Endodermal cell (in vitro differentiated cells): ENCODE results near the gene GARIN5A. TPM values are rescaled to one million over a fixed set of nuclear protein-coding genes. Genes with fewer than 3 reads are reported as not detected.

Experiments
- DNase-seq: peaks from one replicate; pipeline ENCODE4 v3.0.0-alpha.2; 2017
- H3K27ac ChIP-seq: 2 replicates; pipeline ENCODE4 v1.5.1; 2013; ENCODE audit warnings: mild to moderate bottlenecking, low read depth, low read length, moderate library complexity
- H3K27me3 ChIP-seq: 2 replicates; pipeline ENCODE4 v1.6.1; 2013; ENCODE audit warnings: mild to moderate bottlenecking, low read length, moderate library complexity; ENCODE audit not compliant: insufficient read depth, control insufficient read depth, poor library complexity, severe bottlenecking
- H3K36me3 ChIP-seq: 2 replicates; pipeline ENCODE4 v1.7.0; 2013; ENCODE audit warnings: mild to moderate bottlenecking, low read length, moderate library complexity; ENCODE audit not compliant: control insufficient read depth, insufficient read depth
- H3K4me1 ChIP-seq: one replicate; pipeline ENCODE4 v1.7.0; 2013; ENCODE audit warnings: low read length; ENCODE audit not compliant: control insufficient read depth, insufficient read depth
- H3K4me3 ChIP-seq: 2 replicates; pipeline ENCODE4 v1.5.1; 2013; ENCODE audit warnings: mild to moderate bottlenecking, low read length, moderate library complexity
- H3K9ac ChIP-seq: 2 replicates; pipeline ENCODE4 v1.6.1; 2013; ENCODE audit warnings: mild to moderate bottlenecking, low read length, moderate library complexity; ENCODE audit not compliant: poor library complexity, severe bottlenecking; ENCODE audit errors: extremely low read depth
- H3K9me3 ChIP-seq: 2 replicates; pipeline ENCODE4 v1.6.1; 2013; ENCODE audit warnings: mild to moderate bottlenecking, low read length, moderate library complexity; ENCODE audit not compliant: control insufficient read depth
- H3K27ac Mint-ChIP-seq: 2 replicates; pipeline ENCODE4 v1.8.0; 2020; ENCODE audit warnings: mixed read lengths
- H3K27me3 Mint-ChIP-seq: 2 replicates; pipeline ENCODE4 v1.8.0; 2021; ENCODE audit warnings: mild to moderate bottlenecking, mixed read lengths; ENCODE audit not compliant: insufficient read depth
- H3K36me3 Mint-ChIP-seq: 2 replicates; pipeline ENCODE4 v1.8.0; 2020; ENCODE audit warnings: low read depth, mixed read lengths
- H3K4me1 Mint-ChIP-seq: 2 replicates; pipeline ENCODE4 v1.8.0; 2020; ENCODE audit warnings: mixed read lengths
- H3K4me3 Mint-ChIP-seq: 2 replicates; pipeline ENCODE4 v1.8.0; 2020; ENCODE audit warnings: mild to moderate bottlenecking, moderate library complexity, mixed read lengths
- H3K9me3 Mint-ChIP-seq: 2 replicates; pipeline ENCODE4 v1.8.0; 2020; ENCODE audit warnings: mild to moderate bottlenecking, mixed read lengths
- WGBS, 2 experiments: methylation state at CpG; one replicate each; pipeline versions ENCODE4 v1.1.5 to v1.1.7; 2013; ENCODE audit warnings: missing lambda C conversion rate in 2 of 2, mixed read lengths in 1 of 2; ENCODE audit not compliant: insufficient coverage in 1 of 2, insufficient read length in 1 of 2; 5-methylcytosine and 5-hydroxymethylcytosine counted together
- total RNA-seq, 2 donors: library from RNA; stranded (reverse); fragmentation: NEBNext Ultra II Directional in 1 of 2; extraction: Animal tissue kit (Norgen Biotek cat#: 25700) in 1 of 2; gene quantifications; 2 replicates in 1 of 2; 3 replicates in 1 of 2; pipeline ENCODE4 v1.2.1, GENCODE V29; 2021
- TF ChIP-seq, protein P1 (sequence below): fragments of 200-600 bp; sonication (generic); conservative IDR thresholded peaks from 2 replicates; pipeline ENCODE4 v1.5.0; 2021; ENCODE audit warnings: antibody characterized with exemption, mild to moderate bottlenecking

Gene GARIN5A
- total RNA-seq, 2 donors from 2014 or later, result 8.3 to 9.5 TPM

- Mint-ChIP-seq H3K27ac (no peak overlapping the region), H3K36me3 (peaks cover 25% of the 10 kb centered on the region), H3K4me1 (no peaks in the 10 kb centered on the region), H3K27me3 (peaks cover 92% of the 10 kb centered on the region), H3K9me3 (peaks cover 21% of the 10 kb centered on the region), H3K4me3 (no peak overlapping the region)
- TF ChIP-seq, protein P1, sequence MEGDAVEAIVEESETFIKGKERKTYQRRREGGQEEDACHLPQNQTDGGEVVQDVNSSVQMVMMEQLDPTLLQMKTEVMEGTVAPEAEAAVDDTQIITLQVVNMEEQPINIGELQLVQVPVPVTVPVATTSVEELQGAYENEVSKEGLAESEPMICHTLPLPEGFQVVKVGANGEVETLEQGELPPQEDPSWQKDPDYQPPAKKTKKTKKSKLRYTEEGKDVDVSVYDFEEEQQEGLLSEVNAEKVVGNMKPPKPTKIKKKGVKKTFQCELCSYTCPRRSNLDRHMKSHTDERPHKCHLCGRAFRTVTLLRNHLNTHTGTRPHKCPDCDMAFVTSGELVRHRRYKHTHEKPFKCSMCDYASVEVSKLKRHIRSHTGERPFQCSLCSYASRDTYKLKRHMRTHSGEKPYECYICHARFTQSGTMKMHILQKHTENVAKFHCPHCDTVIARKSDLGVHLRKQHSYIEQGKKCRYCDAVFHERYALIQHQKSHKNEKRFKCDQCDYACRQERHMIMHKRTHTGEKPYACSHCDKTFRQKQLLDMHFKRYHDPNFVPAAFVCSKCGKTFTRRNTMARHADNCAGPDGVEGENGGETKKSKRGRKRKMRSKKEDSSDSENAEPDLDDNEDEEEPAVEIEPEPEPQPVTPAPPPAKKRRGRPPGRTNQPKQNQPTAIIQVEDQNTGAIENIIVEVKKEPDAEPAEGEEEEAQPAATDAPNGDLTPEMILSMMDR, result no peak
- Histone ChIP-seq H3K27ac (no peak overlapping the region), H3K4me3 (no peak overlapping the region), H3K27me3 (peaks cover 33% of the 10 kb centered on the region), H3K36me3 (peaks cover 6% of the 10 kb centered on the region), H3K4me1 (no peaks in the 10 kb centered on the region), H3K9ac (no peak overlapping the region), H3K9me3 (peaks cover 24% of the 10 kb centered on the region)
- 90 to 96% methylated on average over 11 to 16 of the region's 18 CpGs for WGBS, 2 experiments
- DNase-seq, result peak; percentile 39
Measured at GRCh38 chr19:50490411-50490811, 13.8 kb upstream of the GARIN5A start.

DNA sequence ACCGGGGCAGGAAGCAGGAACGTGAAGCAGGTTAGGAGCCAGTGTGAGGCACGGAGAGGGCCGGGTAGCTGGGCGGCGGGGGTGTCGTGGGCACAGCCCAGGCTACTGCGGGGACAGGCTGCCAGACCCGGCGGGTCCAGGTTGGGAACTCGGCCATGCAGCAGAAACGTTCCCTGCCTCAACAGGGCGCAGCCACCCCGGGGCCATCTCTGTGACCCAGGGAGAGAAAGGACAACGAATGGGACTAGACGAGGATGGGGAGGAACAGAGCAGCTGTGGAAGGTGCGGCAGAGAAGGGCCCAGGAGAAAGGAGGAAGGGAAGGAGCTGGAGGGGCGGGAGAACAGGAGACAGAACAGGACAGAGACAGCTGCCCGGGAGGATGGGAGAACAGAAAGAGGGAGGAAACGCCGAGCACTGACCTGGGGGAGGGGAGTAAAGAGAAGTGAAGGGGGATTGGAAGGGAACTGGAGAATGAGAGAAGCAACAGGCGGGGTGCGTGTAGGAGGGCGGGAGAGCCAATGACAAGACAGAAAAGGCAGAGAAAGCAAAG lies 12.9 kb upstream of the GARIN5A start:
- peaks cover 34% of the 10 kb centered on the region for H3K36me3 Mint-ChIP-seq
- Histone ChIP-seq H3K9me3 (peaks cover 26% of the 10 kb centered on the region), H3K9ac (no peak overlapping the region), H3K4me3 (no peak overlapping the region), H3K27ac (no peak overlapping the region), H3K27me3 (peaks cover 33% of the 10 kb centered on the region), H3K36me3 (peaks cover 6% of the 10 kb centered on the region), H3K4me1 (no peaks in the 10 kb centered on the region)
- WGBS, 2 experiments, result 62 to 75% methylated on average over 20 to 24 of the region's 24 CpGs
- peaks cover 28% of the 10 kb centered on the region for H3K9me3 Mint-ChIP-seq
- no peaks in the 10 kb centered on the region for H3K4me1 Mint-ChIP-seq
- TF ChIP-seq, protein P1, result no peak
- H3K27me3 Mint-ChIP-seq, result peaks cover 86% of the 10 kb centered on the region
- H3K27ac Mint-ChIP-seq, result no peak overlapping the region
- H3K4me3 Mint-ChIP-seq, result no peak overlapping the region
- peak; percentile 55 for DNase-seq

DNA sequence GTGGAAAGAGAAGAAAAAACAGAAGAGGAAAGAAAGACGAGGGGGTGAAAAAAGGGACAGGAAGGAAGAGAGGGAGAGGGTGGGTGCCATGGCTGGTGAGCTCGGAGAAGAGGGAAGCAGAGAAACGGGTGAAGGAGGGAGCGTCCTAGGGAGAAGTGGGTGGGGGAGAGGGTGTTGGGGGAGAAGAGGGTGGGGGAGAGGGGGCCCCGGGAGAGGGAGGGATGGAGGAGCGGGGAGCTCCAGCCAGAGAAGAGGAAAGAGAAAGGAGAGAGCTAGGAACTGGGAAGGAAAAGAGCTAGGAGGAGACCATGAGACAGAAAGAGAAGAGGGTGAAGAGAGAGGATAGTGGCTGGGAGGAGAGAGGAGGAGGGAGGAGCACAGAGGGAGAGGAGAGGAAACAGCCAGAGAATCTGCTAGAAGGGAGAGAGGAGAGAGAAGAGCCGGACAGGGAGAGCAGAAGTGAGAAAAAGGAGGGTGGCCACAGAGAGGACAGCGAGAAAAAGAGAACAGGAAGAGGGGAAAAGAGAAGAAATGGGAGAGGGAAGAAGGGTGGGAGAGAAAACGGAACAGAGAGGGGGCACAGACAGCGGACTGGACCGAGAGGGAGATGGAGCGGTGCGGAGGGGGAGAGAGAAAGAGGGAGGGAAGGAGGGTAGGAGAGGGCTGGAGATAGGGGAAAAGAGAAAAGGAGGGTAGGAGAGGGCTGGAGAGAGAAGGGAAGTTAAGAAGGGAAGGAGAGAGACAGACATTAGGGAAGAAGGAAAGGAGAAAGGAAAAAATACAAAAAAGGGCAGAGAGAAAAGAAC lies 11.9 kb upstream of the GARIN5A start:
- peak; percentile 28 for DNase-seq
- H3K4me3 Mint-ChIP-seq, result no peak overlapping the region
- peaks cover 76% of the 10 kb centered on the region for H3K27me3 Mint-ChIP-seq
- peaks cover 6% of the 10 kb centered on the region for H3K36me3 ChIP-seq
- no peak overlapping the region for H3K9ac ChIP-seq
- H3K27me3 ChIP-seq, result peaks cover 28% of the 10 kb centered on the region
- H3K9me3 Mint-ChIP-seq, result peaks cover 28% of the 10 kb centered on the region
- H3K36me3 Mint-ChIP-seq, result peaks cover 37% of the 10 kb centered on the region
- H3K4me1 Mint-ChIP-seq, result no peaks in the 10 kb centered on the region
- no peaks in the 10 kb centered on the region for H3K4me1 ChIP-seq
- no peak overlapping the region for H3K4me3 ChIP-seq
- peaks cover 26% of the 10 kb centered on the region for H3K9me3 ChIP-seq
- WGBS, 2 experiments, result 66 to 70% methylated on average over 13 of the region's 13 CpGs
- H3K27ac ChIP-seq, result no peak overlapping the region
- H3K27ac Mint-ChIP-seq, result no peak overlapping the region
- TF ChIP-seq, protein P1, result no peak
